ACHN (cell line): ENCODE results near the gene GRIP1.

Source experiments
- DNase-seq: peaks from one replicate; pipeline ENCODE4 v3.0.0-alpha.2; 2015
- in situ Hi-C: cut with HindIII; loops from 2 replicates; pipeline ENCODE4 v1.10.0; 2017; ENCODE audit warnings: low sequenced_read_pairs, low pct_ligation_motif_present, low pct_unique_long_range_greater_than_20kb

The GRIP1 gene, protein sequence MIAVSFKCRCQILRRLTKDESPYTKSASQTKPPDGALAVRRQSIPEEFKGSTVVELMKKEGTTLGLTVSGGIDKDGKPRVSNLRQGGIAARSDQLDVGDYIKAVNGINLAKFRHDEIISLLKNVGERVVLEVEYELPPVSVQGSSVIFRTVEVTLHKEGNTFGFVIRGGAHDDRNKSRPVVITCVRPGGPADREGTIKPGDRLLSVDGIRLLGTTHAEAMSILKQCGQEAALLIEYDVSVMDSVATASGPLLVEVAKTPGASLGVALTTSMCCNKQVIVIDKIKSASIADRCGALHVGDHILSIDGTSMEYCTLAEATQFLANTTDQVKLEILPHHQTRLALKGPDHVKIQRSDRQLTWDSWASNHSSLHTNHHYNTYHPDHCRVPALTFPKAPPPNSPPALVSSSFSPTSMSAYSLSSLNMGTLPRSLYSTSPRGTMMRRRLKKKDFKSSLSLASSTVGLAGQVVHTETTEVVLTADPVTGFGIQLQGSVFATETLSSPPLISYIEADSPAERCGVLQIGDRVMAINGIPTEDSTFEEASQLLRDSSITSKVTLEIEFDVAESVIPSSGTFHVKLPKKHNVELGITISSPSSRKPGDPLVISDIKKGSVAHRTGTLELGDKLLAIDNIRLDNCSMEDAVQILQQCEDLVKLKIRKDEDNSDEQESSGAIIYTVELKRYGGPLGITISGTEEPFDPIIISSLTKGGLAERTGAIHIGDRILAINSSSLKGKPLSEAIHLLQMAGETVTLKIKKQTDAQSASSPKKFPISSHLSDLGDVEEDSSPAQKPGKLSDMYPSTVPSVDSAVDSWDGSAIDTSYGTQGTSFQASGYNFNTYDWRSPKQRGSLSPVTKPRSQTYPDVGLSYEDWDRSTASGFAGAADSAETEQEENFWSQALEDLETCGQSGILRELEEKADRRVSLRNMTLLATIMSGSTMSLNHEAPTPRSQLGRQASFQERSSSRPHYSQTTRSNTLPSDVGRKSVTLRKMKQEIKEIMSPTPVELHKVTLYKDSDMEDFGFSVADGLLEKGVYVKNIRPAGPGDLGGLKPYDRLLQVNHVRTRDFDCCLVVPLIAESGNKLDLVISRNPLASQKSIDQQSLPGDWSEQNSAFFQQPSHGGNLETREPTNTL

DNA sequence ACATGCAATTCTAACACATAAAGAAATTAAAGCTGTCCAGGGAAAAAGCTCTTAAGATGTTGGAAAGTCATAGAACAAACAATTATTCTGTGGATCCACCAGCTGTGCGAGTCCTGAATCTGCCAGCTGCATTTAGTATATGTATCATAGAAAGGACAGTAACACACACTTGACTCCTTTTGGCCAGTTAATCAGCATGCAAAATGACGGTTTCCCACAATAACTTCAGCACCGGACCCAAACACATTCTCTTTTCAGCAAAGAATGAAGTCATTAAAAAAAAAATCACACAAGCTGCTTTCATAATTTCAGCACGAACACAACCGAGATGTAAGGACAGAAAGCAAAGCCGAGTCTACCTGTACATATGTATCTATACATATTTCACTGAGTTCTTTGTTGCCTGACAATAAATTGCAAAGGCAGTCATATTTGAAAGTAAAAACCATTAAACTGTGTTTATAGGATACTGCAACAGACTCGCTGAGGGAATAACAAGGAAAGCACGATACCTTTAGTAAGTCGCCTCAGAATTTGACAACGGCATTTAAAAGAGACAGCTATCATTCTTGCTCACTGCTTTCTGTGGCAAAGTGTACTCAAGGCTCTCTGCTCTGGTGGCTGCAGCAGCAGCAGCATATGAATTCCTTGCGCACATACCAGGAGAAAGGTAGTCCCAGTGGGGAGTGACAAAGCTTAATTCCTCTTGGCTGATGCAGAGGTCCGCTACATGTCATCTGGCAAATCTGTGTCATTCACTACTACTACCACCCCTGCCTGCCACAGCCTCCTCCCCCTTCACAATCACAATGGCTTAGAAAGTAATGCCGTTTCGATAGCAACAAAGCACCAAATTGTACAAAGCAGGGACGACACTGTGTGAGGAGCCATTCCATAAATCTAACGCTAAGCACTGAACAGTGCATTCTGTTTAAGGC lies at the start of gene GRIP1:
Gene GRIP1, minus strand, starts transcription at position 739 of the 938 bp plus-strand sequence. Its CDS starts 172 bp downstream, at position 567.
- in situ Hi-C loops: no loop called here
- DNase-seq: no peak

DNA sequence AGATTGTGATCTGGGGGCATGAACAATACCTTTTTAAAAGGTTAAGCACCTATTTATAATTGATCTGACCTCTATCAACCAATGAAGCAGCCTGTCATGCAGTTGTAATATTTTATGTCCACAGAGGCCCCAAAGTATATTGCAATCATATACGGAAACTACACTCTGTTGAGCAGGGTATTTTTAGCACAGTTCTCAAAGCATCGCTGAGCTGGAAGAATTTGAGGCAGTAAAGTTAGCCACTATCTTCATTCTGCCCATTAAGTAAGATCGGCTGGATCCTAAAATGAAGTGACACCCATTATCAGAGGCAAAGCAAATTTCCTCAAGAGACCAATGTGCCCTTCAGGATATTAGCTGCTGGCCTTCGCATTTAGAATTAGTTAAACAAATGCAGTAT lies 47.7 kb upstream of the GRIP1 start:
- in situ Hi-C loops: no loop called here
- DNase-seq: no peak

DNA sequence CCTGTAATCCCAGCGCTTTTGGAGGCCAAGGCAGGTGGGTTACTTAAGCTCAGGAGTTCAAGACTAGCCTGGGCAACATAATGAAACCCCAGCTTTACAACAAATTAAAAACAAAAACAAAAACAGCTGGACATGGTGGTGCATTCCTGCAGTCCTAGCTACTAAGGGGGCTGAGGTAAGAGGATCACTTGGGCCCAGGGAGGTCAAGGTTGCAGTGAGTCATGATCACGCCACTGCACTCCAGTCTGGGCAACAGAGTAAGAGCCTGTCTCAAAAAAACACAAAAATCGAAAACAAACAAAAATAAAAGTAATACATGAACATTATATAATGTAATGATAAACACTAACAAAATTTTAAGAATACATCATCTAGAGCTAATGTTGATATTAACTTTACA lies 46.2 kb upstream of the GRIP1 start:
- in situ Hi-C loops: no loop called here
- no peak for DNase-seq

DNA sequence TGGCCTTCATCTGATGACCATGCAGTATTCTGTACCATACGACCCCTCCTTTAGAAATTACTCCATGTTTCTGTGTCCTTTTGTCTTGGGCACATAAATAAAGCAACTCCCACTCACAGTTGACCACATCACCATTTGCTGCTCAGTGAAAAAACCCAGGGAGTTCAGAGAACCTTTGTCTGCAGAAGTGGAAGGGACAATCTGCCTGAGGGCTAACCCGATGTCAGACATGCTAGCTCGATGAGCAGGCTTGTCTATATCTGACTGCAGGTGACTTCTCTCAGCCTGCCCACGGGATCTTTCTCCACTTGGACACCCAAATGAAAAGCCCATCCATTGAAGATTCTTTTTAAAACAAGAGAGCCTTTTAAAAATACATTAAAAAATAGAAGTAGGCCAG lies 45.7 kb upstream of the GRIP1 start:
- DNase-seq: no peak
- in situ Hi-C loops: no loop called here

DNA sequence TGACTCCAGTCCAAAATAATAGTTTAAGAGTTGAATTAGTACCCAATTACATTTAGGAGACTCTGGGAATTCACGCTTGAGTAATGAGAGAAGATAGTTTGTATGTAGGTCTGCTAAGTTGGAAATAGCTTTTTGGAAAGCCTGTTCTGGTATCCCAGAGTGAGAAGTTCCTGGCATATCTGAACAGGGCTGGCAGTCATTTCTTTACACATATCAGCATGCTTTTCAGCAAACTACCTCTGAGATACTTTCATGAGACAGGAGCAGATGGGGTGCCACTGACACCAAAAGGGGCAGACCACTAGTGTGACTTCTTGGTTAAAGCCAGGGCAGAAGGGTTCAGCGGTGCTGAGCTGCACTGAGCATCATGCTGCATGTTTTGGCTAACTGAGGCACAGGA lies 45.1 kb upstream of the GRIP1 start:
- in situ Hi-C loops: no loop called here
- DNase-seq: no peak

DNA sequence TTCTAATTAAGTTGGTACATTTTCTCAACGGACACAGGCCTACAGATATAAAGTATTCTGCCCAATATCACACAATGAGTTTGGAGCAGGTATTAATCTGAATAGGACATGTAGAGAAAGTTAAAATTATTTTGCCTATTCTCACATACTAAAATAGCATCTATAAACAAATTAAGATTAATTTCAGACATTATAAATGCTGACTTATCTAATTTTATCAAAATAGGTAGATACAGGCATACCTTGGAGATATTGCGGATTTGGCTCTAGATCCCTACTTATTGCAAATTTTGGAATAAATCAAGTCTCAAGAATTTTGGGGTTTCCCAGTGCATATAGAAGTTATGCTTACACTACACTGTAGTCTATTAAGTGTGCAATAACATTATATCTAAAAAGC lies 41.0 kb upstream of the GRIP1 start:
- DNase-seq: no peak
- in situ Hi-C loops: no loop called here

DNA sequence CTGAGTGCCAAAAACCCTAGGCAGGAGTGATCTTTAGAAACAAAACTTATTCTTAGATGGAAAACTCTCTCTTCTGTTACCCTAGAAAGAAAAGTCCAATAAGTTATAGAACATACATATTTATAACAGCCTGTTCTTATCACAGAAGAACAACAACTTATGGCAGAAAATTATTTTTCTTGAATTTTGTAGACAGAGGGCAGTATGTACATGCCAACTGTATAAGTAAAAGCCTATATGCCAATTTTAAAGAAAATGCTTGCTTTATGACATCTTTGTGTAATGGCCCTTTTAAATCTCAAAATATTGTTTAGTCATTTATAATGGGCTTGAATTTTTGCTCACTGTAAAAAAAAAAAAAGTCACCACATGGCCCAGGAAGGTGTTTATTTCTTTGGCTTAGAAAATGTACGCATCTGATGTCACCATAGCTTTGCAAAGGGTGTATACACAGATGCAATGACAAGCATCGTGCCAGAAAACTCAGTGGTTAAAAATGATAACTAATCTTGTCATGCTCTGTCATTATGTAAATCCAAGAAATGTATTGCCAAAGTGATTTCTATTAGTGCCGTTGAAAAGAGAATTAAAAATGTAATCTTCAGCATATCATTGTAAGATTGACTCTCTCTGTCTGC lies 38.3 kb upstream of the GRIP1 start:
- in situ Hi-C loops: no loop called here
- DNase-seq: no peak

DNA sequence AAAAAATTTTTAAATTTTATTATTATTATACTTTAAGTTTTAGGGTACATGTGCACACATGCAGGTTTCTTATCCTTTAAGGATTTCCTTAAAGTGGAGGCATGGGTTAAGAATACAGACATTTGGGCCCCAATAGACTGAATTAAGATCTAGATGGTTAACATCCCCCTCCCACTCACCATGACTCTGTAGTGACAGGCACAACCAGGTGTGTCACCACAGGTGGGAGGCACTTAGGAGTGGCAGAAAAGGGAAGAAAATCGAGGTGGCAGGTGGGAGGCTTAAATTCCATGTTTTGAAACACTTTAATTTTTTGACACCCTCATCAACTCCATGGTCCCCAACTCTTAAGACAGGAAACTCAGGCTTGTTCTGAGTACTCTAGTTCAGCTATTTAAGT lies 37.6 kb upstream of the GRIP1 start:
- no peak for DNase-seq
- in situ Hi-C loops: no loop called here

DNA sequence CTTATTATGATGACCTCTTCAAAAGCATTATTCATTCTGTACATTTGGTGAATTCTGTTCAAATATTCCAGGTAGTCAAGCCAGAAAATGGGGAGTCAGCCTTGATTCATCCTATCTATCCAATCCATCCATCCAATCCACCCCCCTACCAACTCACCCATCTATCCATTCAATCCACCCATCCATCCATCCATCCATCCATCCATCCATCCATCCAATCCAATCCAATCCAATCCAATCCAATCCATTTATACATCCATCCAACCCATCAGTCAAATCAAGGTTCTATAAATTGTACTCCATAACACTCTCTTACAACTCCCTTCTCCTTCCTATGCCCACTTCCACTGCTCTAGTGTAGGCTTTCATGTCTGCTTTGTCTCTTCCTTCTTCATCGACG lies 35.8 kb upstream of the GRIP1 start:
- DNase-seq: no peak
- in situ Hi-C loops: no loop called here

DNA sequence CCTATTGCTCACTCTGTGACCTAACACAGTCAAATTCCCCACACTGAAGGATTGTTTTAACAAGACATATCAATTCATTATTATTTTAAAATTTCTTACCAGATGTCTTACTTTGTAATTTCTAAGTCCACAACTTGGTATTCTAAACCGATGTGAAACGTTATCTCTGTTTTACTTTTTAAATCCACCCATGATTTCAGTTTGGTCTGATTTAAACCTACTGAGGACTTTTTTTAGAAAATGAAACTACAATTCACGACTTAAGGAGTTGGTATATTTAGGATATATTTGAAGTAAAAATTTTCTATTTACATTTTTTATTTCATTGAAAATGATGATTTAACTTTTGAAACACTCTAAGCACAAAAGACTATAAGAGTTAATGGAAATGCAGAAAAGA lies 35.1 kb upstream of the GRIP1 start:
- in situ Hi-C loops: no loop called here
- DNase-seq: no peak

DNA sequence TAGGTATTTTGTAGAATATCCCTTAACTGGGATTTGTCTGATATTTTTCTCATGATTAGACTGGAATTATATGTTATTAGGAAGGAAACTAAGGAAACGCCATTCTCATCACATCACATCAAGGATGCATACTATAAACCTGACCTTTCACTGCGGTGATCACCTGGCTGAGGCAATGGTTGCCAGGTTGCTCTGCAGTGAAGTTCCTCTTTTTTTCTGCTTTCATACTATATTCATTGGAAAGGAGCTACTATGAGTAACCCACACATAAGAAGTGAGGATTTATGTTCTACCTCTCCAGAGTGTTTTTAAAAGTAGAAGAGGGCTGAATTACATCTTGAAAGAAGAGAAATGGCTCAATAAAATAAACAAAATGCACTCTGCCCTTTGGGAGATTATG lies 31.0 kb upstream of the GRIP1 start:
- DNase-seq: no peak
- in situ Hi-C loops: no loop called here

DNA sequence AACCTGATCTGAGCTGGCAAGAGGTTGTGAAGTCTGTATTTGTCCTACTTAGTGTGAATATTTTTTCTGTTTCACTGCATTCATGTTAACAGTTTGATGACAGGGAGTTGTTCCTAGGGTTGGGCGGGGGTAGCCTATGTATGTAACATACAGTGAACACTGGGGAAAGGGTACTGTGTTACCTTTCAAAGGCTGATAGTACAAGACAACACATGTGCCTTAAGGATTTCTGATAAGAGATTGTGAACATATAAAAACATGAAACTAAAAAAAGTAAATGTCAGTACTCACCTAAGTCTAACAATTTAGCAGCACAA lies 30.5 kb upstream of the GRIP1 start:
- DNase-seq: no peak
- in situ Hi-C loops: no loop called here

DNA sequence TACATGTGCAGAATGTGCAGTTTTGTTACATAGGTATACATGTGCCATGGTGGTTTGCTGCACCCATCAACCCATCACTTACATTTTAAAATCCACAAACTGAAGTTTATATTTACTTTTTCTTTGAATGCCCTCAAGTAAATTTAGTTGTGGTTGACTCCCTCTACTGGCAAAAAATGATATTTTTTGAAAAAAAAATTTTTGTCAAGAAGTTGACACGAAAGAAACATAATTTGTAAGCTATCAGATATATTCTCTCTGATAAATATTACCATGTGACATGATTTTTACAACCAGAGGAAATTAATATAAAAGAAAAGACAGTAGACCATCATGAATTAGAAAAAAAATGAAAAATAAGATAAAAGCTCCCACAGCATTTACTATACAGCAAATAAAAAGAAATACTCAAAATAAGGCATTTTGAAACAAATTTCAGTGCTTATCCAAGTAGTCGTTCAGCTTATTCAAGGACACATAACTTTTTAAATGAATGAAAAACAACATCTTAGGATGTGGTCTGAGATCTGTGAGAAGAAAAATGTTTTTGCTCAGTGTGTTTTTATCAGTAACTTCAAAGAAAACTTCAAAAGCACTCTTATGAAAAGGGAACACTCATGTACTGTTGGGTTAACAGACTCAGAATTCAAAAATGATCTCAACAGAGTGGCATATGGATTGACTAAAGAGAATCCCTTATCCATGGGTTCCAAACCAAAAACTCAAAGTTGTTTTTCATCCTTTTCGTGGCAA lies 30.0 kb upstream of the GRIP1 start:
- in situ Hi-C loops: no loop called here
- DNase-seq: peak; percentile 59

DNA sequence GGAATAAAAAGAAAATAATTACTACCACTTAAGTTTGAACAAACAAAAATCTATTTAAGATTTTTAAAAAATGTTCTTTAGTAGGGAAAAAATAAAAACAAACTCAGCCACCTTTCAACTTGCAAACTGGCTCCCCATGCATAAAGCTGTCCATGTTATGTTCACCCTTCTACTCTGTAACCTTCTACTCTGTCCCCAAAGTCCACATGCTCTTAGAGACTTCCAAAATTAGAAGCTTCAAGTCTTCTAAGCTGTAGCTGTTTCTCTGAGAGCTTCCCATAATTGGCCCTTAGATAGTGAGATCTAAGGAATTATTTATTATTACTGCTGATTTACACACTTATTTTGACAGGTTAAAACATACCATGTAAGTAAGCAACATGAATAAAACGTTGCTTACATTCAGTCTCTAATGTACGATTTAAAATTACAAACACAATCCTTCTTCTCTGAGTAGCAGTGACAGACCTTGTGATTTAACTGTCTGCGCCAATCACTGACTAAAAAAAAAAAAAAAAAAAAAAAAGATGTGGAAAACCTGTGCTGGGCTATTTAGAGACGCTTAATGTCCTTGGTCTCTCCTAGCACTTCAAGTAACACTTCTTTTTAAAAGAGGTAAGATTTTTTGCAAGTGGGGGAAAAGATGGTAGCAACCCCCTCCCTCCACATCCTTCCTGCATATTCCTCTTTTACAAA lies 28.3 kb upstream of the GRIP1 start:
- in situ Hi-C loops: no loop called here
- DNase-seq: no peak

DNA sequence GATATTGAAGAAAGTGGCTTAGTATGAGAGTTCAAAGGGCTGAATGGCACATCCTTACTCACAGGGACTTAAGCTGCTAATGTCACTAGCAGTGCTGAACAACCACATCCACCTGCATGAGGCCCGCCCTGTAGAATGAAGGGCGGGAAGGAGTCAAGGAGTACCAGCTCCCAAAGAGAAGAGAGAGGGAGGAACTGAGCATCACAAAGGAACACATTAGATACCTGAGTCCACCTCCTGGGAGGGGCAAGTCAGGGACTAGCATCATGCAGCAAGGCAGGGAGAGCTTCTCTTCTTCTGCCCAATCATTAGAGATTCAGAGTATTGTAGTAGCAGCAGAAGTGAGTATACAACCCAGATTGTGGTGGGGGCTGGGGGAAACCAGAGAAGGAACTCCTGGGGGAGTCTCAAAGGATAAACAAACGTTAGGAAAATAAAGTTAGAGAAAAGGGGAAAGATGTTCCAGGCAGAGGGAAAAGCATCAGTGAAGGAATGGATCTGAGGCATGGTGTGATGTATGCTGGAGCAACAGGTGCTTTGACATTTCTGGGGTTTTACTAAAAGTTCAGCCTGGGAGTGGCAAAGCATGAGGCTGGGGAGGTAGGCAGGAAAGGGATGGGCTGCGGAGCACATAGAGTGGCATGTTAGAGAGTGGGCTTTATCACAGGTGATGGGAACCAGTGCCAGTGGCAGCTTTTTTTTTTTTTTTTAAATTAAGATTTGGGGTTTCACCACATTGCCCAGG lies 21.0 kb upstream of the GRIP1 start:
- no peak for DNase-seq
- in situ Hi-C loops: no loop called here

DNA sequence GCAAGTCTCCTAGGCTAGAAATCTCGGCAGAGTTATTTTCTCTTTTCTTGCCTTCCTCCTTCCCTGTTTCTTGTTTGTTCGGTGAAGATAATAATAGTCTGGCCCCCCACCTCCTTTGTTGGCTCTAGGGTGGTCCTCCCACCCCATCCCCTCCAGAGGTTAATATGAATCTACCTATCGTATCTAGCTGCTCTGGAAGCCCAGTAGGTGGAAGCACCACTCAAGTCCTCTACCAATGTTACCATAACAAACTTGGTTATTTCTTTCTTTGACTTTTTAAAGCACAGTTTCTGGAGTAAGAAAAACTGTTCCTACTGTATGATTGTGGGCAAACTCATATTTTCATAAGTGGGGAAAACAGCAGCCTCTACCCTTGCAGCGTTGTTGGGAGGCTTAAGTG lies 19.7 kb upstream of the GRIP1 start:
- in situ Hi-C loops: no loop called here
- DNase-seq: no peak
